HG03354 (cell line): ENCODE measurements around the gene STAC2.

Experiments
- ATAC-seq: cut with Tn5 transposase; IDR thresholded peaks from one replicate; pipeline ENCODE4 v1.9.1; 2021; ENCODE audit warnings: mild to moderate bottlenecking; ENCODE audit not compliant: unreplicated experiment, poor library complexity, severe bottlenecking

Gene STAC2

GRCh38 chr17:39235555-39236449, 10.1 kb upstream of the STAC2 start:
- peak; percentile 51 for ATAC-seq

GRCh38 chr17:39231591-39232551, 6.1 kb upstream of the STAC2 start:
- no peak for ATAC-seq

- ATAC-seq = no peak
Observed at GRCh38 chr17:39231091-39231561, 5.4 kb upstream of the STAC2 start.

GRCh38 chr17:39230361-39230760, 4.6 kb upstream of the STAC2 start:
- no peak for ATAC-seq

GRCh38 chr17:39229274-39229913, 3.6 kb upstream of the STAC2 start:
- no peak for ATAC-seq

GRCh38 chr17:39227364-39227919, 1.7 kb upstream of the STAC2 start:
- no peak for ATAC-seq

- ATAC-seq = no peak
Observed at GRCh38 chr17:39225959-39226683, 376 bp upstream of the STAC2 start.

- no peak for ATAC-seq
Observed at GRCh38 chr17:39224778-39225307, 902 bp downstream of the STAC2 start.

- ATAC-seq = no peak
Observed at GRCh38 chr17:39223907-39224777, 1.6 kb downstream of the STAC2 start.

GRCh38 chr17:39222866-39223834, 2.6 kb downstream of the STAC2 start:
- no peak for ATAC-seq

- no peak for ATAC-seq
Observed at GRCh38 chr17:39222151-39222550, 3.6 kb downstream of the STAC2 start.

- ATAC-seq = no peak
Observed at GRCh38 chr17:39221572-39221971, 4.2 kb downstream of the STAC2 start.

GRCh38 chr17:39219647-39220154, 6.0 kb downstream of the STAC2 start:
- ATAC-seq = no peak

GRCh38 chr17:39218906-39219305, 6.8 kb downstream of the STAC2 start:
- no peak for ATAC-seq

- ATAC-seq = no peak
Observed at GRCh38 chr17:39217734-39218369, 7.9 kb downstream of the STAC2 start.

- no peak for ATAC-seq
Observed at GRCh38 chr17:39213852-39214251, 11.9 kb downstream of the STAC2 start.
